Endothelial cell of umbilical vein (primary cell): ENCODE results near the gene MTG1. TPM values are rescaled to one million over a fixed set of nuclear protein-coding genes. Genes with fewer than 3 reads are reported as not detected.

Source experiments
- BruUV-seq: library from RNA; stranded (reverse); fragments of 400-500 nt; replicated peaks from 2 replicates; lab custom pipeline; 2021; lab: Mats Ljungman, UMichigan
- CTCF ChIA-PET: fragments of 300-600, 350-600 bp; sonication (Branson Sonifier 250); formaldehyde crosslinking; loops from one replicate; lab custom pipeline; 2021; ENCODE audit warnings: antibody characterized with exemption, inconsistent platforms; lab: Charles Lee
- POLR2A ChIA-PET: fragments of 300-600, 350-600 bp; sonication (Branson Sonifier 250); formaldehyde crosslinking; loops from one replicate; lab custom pipeline; 2021; ENCODE audit warnings: antibody characterized with exemption, inconsistent platforms; lab: Charles Lee
- DNase-seq: peaks from one replicate; pipeline ENCODE4 v3.0.0-alpha.2; 2011; ENCODE audit warnings: low read depth, low spot score
- FAIRE-seq: peaks from 2 replicates; lab custom pipeline; 2011; peaks lifted over from hg19 to GRCh38; lab: Jason Lieb, UNC
- H2AFZ ChIP-seq: 2 replicates; pipeline ENCODE4 v1.6.0; 2012; ENCODE audit warnings: low read depth, low read length, control low read depth, inconsistent platforms
- H3K27ac ChIP-seq: 2 replicates; pipeline ENCODE4 v1.5.1; 2011; ENCODE audit warnings: low read depth, mild to moderate bottlenecking, control low read depth, low read length, moderate library complexity; ENCODE audit not compliant: insufficient read depth
- H3K27me3 ChIP-seq, 2 experiments: 2 replicates each; pipeline versions ENCODE4 v1.6.0 to v1.6.1; 2011; ENCODE audit warnings: low read length in 2 of 2, mixed read lengths in 1 of 2; ENCODE audit not compliant: control insufficient read depth in 2 of 2, insufficient read depth in 2 of 2
- H3K36me3 ChIP-seq, 2 experiments: 2 replicates in 1 of 2; 3 replicates in 1 of 2; pipeline ENCODE4 v1.5.1; 2011; ENCODE audit warnings: low read length in 2 of 2, mild to moderate bottlenecking in 1 of 2, moderate library complexity in 1 of 2; ENCODE audit not compliant: control insufficient read depth in 2 of 2, insufficient read depth in 2 of 2; ENCODE audit errors: extremely low read depth in 1 of 2
- H3K4me1 ChIP-seq: 3 replicates; pipeline ENCODE4 v1.5.1; 2011; ENCODE audit warnings: mild to moderate bottlenecking, low read length; ENCODE audit not compliant: control insufficient read depth, insufficient read depth; ENCODE audit errors: extremely low read depth
- H3K4me2 ChIP-seq: 2 replicates; pipeline ENCODE4 v1.6.1; 2011; ENCODE audit warnings: low read length, control low read depth, mixed read lengths; ENCODE audit not compliant: insufficient read depth
- H3K4me3 ChIP-seq, 3 experiments: fragments of 200-600 bp in 1 of 3; sonication (generic), shearing (Covaris generic) in 1 of 3; replicated peaks in 1 of 3; 2 replicates each; pipeline ENCODE4 v1.5.1; 2011 to 2016; ENCODE audit warnings: control low read depth in 3 of 3, low read length in 3 of 3, mild to moderate bottlenecking in 2 of 3, inconsistent platforms in 1 of 3, low read depth in 1 of 3, moderate library complexity in 1 of 3; ENCODE audit not compliant: insufficient read depth in 1 of 3
- H3K79me2 ChIP-seq: 2 replicates; pipeline ENCODE4 v1.6.0; 2012; ENCODE audit warnings: low read length, inconsistent platforms; ENCODE audit not compliant: control insufficient read depth, insufficient read depth
- H3K9ac ChIP-seq: replicated peaks from 2 replicates; pipeline ENCODE3; 2011; ENCODE audit warnings: low read length, control low read depth; ENCODE audit not compliant: insufficient read depth; ENCODE audit errors: extremely low read depth
- H3K9me1 ChIP-seq: replicated peaks from 3 replicates; pipeline ENCODE4 v1.6.0; 2011; ENCODE audit warnings: mild to moderate bottlenecking, low read length; ENCODE audit not compliant: control insufficient read depth, insufficient read depth; ENCODE audit errors: extremely low read depth
- H3K9me3 ChIP-seq: replicated peaks from 2 replicates; pipeline ENCODE4 v1.5.1; 2012; ENCODE audit warnings: low read length, inconsistent platforms; ENCODE audit not compliant: control insufficient read depth, insufficient read depth
- H4K20me1 ChIP-seq: replicated peaks from 2 replicates; pipeline ENCODE3; 2011; ENCODE audit warnings: mild to moderate bottlenecking, low read length; ENCODE audit not compliant: control insufficient read depth, insufficient read depth; ENCODE audit errors: extremely low read depth
- EZH2 ChIP-seq: IDR thresholded peaks from 2 replicates; pipeline ENCODE4 v1.6.1; 2012; ENCODE audit warnings: borderline replicate concordance, low read depth, mild to moderate bottlenecking, moderate library complexity, low read length, inconsistent platforms; ENCODE audit not compliant: severe bottlenecking
- GATA2 ChIP-seq: IDR thresholded peaks from 2 replicates; pipeline ENCODE4 v1.7.0; 2011; ENCODE audit warnings: low read depth, mild to moderate bottlenecking, moderate library complexity, mixed read lengths, low read length; ENCODE audit not compliant: insufficient read length, insufficient read depth
- JUN ChIP-seq: IDR thresholded peaks from 2 replicates; pipeline ENCODE4 v1.6.1; 2011; ENCODE audit warnings: borderline replicate concordance, low read depth; ENCODE audit not compliant: insufficient read length, insufficient read depth
- MYC ChIP-seq: IDR thresholded peaks from one replicate; pipeline ENCODE4 v1.6.1; 2011; ENCODE audit warnings: mild to moderate bottlenecking, low read depth, low read length
- POLR2A ChIP-seq: IDR thresholded peaks from 2 replicates; pipeline ENCODE4 v1.6.1; 2012; ENCODE audit warnings: low read depth, mild to moderate bottlenecking, control low read depth, low read length
- POLR2AphosphoS5 ChIP-seq: IDR thresholded peaks from 2 replicates; pipeline ENCODE4 v1.6.1; 2012; ENCODE audit warnings: low read depth, mild to moderate bottlenecking, control low read depth, low read length, moderate library complexity; ENCODE audit not compliant: insufficient read depth
- dilution Hi-C: fragments of 300-500 bp; cut with MboI; formaldehyde crosslinking; loops from one replicate; pipeline ENCODE4 v1.15.0; 2019; ENCODE audit warnings: low sequenced_read_pairs; ENCODE audit not compliant: extremely low pct_ligation_motif_present
- intact Hi-C: fragments of 100-400 bp; cut with micrococcal nuclease; formaldehyde crosslinking; loops from one replicate; pipeline ENCODE4 v1.10.0; 2022
- polyA plus RNA-seq, 4 experiments: library from polyadenylated mRNA; depleted of rRNA in 3 of 4; stranded (reverse) in 3 of 4; unstranded in 1 of 4; fragments of >200 nt; gene quantifications; 2 replicates each; pipeline versions ENCODE4 v1.2.1 to v1.2.3, GENCODE V29; 2011 to 2012; ENCODE audit warnings: missing spikeins in 1 of 4
- total RNA-seq: library from RNA; stranded (reverse); gene quantifications from 2 replicates; pipeline ENCODE4 v1.2.3, GENCODE V29; 2021
- TF ChIP-seq, protein P1 (sequence below): IDR thresholded peaks from 2 replicates; pipeline ENCODE4 v1.6.1; 2011; ENCODE audit not compliant: insufficient read depth, insufficient read length
- TF ChIP-seq, protein P2 (sequence below), 2 donors: IDR thresholded peaks; 1 replicate in 1 of 2; 2 replicates in 1 of 2; pipeline ENCODE4 v1.5.1; 2011; ENCODE audit warnings: low read length in 2 of 2, mild to moderate bottlenecking in 2 of 2, moderate library complexity in 2 of 2, control low read depth in 1 of 2, inconsistent platforms in 1 of 2, low read depth in 1 of 2; ENCODE audit not compliant: insufficient read depth in 1 of 2; ENCODE audit errors: extremely low read depth in 1 of 2

MTG1 gene
- total and polyA plus RNA-seq, 2 donors (not counting 3 experiments of a cell fraction or from before 2014, with no cell fraction given), result 66.5 to 91.6 TPM

GRCh38 chr10:133445268-133445732 lies 51.3 kb downstream of the MTG1 start:
- Histone ChIP-seq H3K4me2 (no peak overlapping the region), H3K4me1 (no peaks in the 10 kb centered on the region), H3K9me3 (no peaks in the 10 kb centered on the region), H3K4me3 (no peak overlapping the region), H4K20me1 (no peaks in the 10 kb centered on the region), H3K79me2 (no peaks in the 10 kb centered on the region), H3K27me3 (no peaks in the 10 kb centered on the region), H3K27ac (no peak overlapping the region), H3K36me3 (no peaks in the 10 kb centered on the region), H3K9ac (no peak overlapping the region), H2AFZ (no peak overlapping the region), H3K9me1 (no peaks in the 10 kb centered on the region)
- no peak for FAIRE-seq
- dilution Hi-C loops (no loop called here), intact Hi-C loops (no loop called here)
- no TSS peak for BruUV-seq
- TF ChIP-seq JUN, result no peak
- TF ChIP-seq MYC, result no peak
- TF ChIP-seq, protein P1, sequence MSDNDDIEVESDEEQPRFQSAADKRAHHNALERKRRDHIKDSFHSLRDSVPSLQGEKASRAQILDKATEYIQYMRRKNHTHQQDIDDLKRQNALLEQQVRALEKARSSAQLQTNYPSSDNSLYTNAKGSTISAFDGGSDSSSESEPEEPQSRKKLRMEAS, result no peak
- TF ChIP-seq POLR2A, result no peak
- no peak for TF ChIP-seq POLR2AphosphoS5
- no peak for DNase-seq
- CTCF ChIA-PET, result no interaction called here
- POLR2A ChIA-PET, result no interaction called here

- H2AFZ ChIP-seq, result no peak overlapping the region
- H3K9me3 ChIP-seq, result no peaks in the 10 kb centered on the region
- ChIA-PET CTCF (no interaction called here), POLR2A (no interaction called here)
- H3K9ac ChIP-seq, result no peak overlapping the region
- no peaks in the 10 kb centered on the region for H3K36me3 ChIP-seq
- H3K4me3 ChIP-seq, result no peak overlapping the region
- no peaks in the 10 kb centered on the region for H3K27me3 ChIP-seq
- no TSS peak for BruUV-seq
- no peak overlapping the region for H3K27ac ChIP-seq
- FAIRE-seq (no peak), DNase-seq (no peak)
- no peak overlapping the region for H3K4me2 ChIP-seq
- no peaks in the 10 kb centered on the region for H4K20me1 ChIP-seq
- dilution Hi-C loops, result no loop called here
- H3K4me1 ChIP-seq, result no peaks in the 10 kb centered on the region
- H3K9me1 ChIP-seq, result no peaks in the 10 kb centered on the region
- H3K79me2 ChIP-seq, result no peaks in the 10 kb centered on the region
- no peak for TF ChIP-seq EZH2
- TF ChIP-seq JUN, result no peak
- TF ChIP-seq POLR2AphosphoS5, result no peak
- TF ChIP-seq, protein P2, sequence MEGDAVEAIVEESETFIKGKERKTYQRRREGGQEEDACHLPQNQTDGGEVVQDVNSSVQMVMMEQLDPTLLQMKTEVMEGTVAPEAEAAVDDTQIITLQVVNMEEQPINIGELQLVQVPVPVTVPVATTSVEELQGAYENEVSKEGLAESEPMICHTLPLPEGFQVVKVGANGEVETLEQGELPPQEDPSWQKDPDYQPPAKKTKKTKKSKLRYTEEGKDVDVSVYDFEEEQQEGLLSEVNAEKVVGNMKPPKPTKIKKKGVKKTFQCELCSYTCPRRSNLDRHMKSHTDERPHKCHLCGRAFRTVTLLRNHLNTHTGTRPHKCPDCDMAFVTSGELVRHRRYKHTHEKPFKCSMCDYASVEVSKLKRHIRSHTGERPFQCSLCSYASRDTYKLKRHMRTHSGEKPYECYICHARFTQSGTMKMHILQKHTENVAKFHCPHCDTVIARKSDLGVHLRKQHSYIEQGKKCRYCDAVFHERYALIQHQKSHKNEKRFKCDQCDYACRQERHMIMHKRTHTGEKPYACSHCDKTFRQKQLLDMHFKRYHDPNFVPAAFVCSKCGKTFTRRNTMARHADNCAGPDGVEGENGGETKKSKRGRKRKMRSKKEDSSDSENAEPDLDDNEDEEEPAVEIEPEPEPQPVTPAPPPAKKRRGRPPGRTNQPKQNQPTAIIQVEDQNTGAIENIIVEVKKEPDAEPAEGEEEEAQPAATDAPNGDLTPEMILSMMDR (IDR thresholded peaks at IDR 0.05; ENCODE audit: extremely low read depth in 1 of 2, insufficient read depth in 1 of 2, low read depth in 1 of 2, low read length in 2 of 2), result no peak
- no peak for TF ChIP-seq MYC
- TF ChIP-seq GATA2, result no peak
- intact Hi-C loops, result no loop called here
These were observed 52.1 kb downstream of the MTG1 start for GRCh38 chr10:133445751-133446708.
